Measurements from ENCODE around the gene THEM5.

THEM5 gene

DNA sequence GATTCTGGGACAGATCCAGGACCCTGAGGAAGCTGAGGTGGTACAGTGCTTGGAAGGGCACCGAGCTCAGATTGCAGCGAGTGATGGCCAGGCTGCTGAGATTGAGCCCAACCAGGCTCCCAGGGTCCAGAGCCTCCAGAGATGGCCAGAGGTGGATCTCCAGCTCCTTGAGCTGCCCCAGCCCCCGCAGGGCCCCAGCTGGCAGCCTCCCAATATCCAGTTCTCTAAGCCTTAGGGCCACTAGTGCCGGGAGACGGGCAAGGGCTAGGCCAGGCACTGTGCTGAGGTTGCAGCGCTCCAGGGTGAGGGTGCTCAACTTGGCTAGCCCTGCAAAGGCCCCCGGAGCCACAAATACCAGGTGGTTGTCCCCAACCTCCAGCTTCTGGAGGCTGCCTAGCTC, 51.7 kb downstream of the THEM5 start:
- Mint-ChIP-seq H3K4me3 (no peak overlapping the region), H3K27me3 (ENCODE audit: low read depth) (peaks cover 53% of the 10 kb centered on the region), H3K27ac (no peak overlapping the region), H3K4me1 (no peaks in the 10 kb centered on the region), H3K36me3 (ENCODE audit: low read depth) (no peaks in the 10 kb centered on the region), H3K9me3 (no peaks in the 10 kb centered on the region)
- TF ChIP-seq CTCF (IDR thresholded peaks at IDR 0.05; ENCODE audit: unreplicated experiment in 3 of 3): no peak

- H3K36me3 Mint-ChIP-seq (ENCODE audit: low read depth): no peaks in the 10 kb centered on the region
- no peak overlapping the region for H3K4me3 Mint-ChIP-seq
- peaks cover 53% of the 10 kb centered on the region for H3K27me3 Mint-ChIP-seq (ENCODE audit: low read depth)
- no peaks in the 10 kb centered on the region for H3K9me3 Mint-ChIP-seq
- H3K4me1 Mint-ChIP-seq: no peaks in the 10 kb centered on the region
- no peak for TF ChIP-seq CTCF (IDR thresholded peaks at IDR 0.05; ENCODE audit: unreplicated experiment in 3 of 3)
- no peak overlapping the region for H3K27ac Mint-ChIP-seq
Measured at GRCh38 chr1:151801310-151801820, 52.1 kb downstream of the THEM5 start.

DNA sequence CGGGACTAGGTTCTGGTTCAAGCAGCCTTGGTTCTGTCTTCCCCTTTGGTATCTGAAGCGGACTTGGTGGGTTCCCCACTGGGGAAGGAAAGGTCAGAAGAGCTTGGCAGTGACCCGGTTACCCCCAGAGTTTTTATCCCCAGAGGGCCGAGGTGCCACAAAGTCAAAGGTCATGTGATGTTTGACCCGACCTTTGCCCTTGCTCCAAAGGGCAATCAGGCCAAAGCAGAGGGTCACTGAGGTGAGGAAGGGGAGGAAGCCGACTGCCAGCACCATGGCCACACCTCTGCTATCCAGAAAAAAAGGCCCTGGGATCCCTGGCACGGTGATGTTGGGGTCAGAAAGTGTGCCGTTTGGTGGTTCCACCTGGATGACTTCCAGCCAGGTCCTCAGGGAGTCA, 52.7 kb downstream of the THEM5 start:
- H3K4me3 Mint-ChIP-seq: no peak overlapping the region
- no peak for TF ChIP-seq CTCF (IDR thresholded peaks at IDR 0.05; ENCODE audit: unreplicated experiment in 3 of 3)

GRCh38 chr1:151799179-151800022, 54.1 kb downstream of the THEM5 start:
- no peak overlapping the region for H3K27ac Mint-ChIP-seq
- peaks cover 44% of the 10 kb centered on the region for H3K27me3 Mint-ChIP-seq (ENCODE audit: low read depth)
- H3K36me3 Mint-ChIP-seq (ENCODE audit: low read depth): no peaks in the 10 kb centered on the region
- H3K4me1 Mint-ChIP-seq: no peaks in the 10 kb centered on the region
- no peak for TF ChIP-seq CTCF (IDR thresholded peaks at IDR 0.05; ENCODE audit: unreplicated experiment in 3 of 3)
- H3K4me3 Mint-ChIP-seq: no peak overlapping the region
- H3K9me3 Mint-ChIP-seq: no peaks in the 10 kb centered on the region

More for the DNA sequence above, 52.7 kb downstream of the THEM5 start:
- Mint-ChIP-seq H3K4me1 (no peaks in the 10 kb centered on the region), H3K36me3 (ENCODE audit: low read depth) (no peaks in the 10 kb centered on the region), H3K27ac (no peak overlapping the region), H3K9me3 (no peaks in the 10 kb centered on the region), H3K27me3 (ENCODE audit: low read depth) (peaks cover 49% of the 10 kb centered on the region)

DNA sequence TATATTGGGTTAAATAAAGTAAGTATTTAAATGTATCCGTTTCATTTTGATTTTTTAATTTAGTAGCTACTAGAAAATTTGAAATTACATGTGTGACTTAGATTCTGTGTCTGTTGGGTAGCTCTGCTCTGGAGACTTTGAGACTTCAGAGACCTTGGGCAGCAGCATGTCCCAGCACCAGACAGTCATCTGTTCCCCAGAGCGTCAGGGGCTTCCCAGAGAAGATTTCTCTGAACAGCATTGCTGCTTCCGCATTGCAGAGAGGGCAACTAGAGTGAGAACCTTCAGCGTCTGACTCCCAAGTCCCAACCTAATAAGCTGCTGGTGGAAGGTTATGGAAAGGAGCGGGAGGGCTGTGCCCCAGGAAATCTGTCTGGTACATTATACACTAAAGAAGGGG, 54.9 kb downstream of the THEM5 start:
- H3K27ac Mint-ChIP-seq: no peak overlapping the region
- H3K9me3 Mint-ChIP-seq: no peaks in the 10 kb centered on the region
- H3K4me3 Mint-ChIP-seq: no peak overlapping the region
- no peaks in the 10 kb centered on the region for H3K4me1 Mint-ChIP-seq
- no peaks in the 10 kb centered on the region for H3K36me3 Mint-ChIP-seq (ENCODE audit: low read depth)
- H3K27me3 Mint-ChIP-seq (ENCODE audit: low read depth): peaks cover 39% of the 10 kb centered on the region
- TF ChIP-seq CTCF (IDR thresholded peaks at IDR 0.05; ENCODE audit: unreplicated experiment in 3 of 3): no peak

Measured in nephron (organoid).